GM12878 (cell line): ENCODE results near the gene DHRS4. TPM values are rescaled to one million over a fixed set of nuclear protein-coding genes. Genes with fewer than 3 reads are reported as not detected.

ENCODE experiments used
- ATAC-seq: fragments of 200-7000 bp; cut with Tn5 transposase; 3 replicates; pipeline ENCODE4 v1.9.1; 2020; ENCODE audit warnings: mild to moderate bottlenecking, moderate library complexity
- BruUV-seq: library from RNA; stranded (reverse); fragments of 400-500 nt; replicated peaks from 2 replicates; lab custom pipeline; 2021; lab: Mats Ljungman, UMichigan
- CTCF ChIA-PET: fragments of 300-600 bp; sonication (Branson Sonifier 250); formaldehyde crosslinking; extraction: SDS; loops from one replicate; lab custom pipeline; 2021; ENCODE audit warnings: inconsistent platforms; lab: Yijun Ruan, JAX
- POLR2A ChIA-PET: fragments of 350-600 bp; formaldehyde crosslinking; extraction: SDS; loops from one replicate; lab custom pipeline; 2021; ENCODE audit warnings: inconsistent platforms; lab: Charles Lee
- RAD21 ChIA-PET: fragments of 300-600 bp; sonication (Branson Sonifier 250); formaldehyde crosslinking; loops from one replicate; lab custom pipeline; 2023; ENCODE audit warnings: antibody characterized with exemption; ENCODE audit not compliant: unreplicated experiment; lab: Charles Lee
- SMC1A ChIA-PET: fragments of 300-600 bp; sonication (Branson Sonifier 250); formaldehyde crosslinking; loops from one replicate; lab custom pipeline; 2023; ENCODE audit not compliant: unreplicated experiment, uncharacterized antibody; lab: Charles Lee
- DNase-seq: peaks from one replicate; pipeline ENCODE4 v3.0.0-alpha.2; 2011; ENCODE audit warnings: low read depth, low spot score
- FAIRE-seq: peaks from 3 replicates; lab custom pipeline; 2011; peaks lifted over from hg19 to GRCh38; lab: Jason Lieb, UNC
- H2AFZ ChIP-seq: 2 replicates; pipeline ENCODE4 v1.6.0; 2011; ENCODE audit warnings: low read depth, low read length, control low read depth; ENCODE audit not compliant: control insufficient read depth
- H3K27ac ChIP-seq: 2 replicates; pipeline ENCODE4 v1.5.1; 2011; ENCODE audit warnings: control low read depth; ENCODE audit not compliant: control insufficient read depth, insufficient read depth
- H3K27me3 ChIP-seq, 2 experiments: replicated peaks in 1 of 2; 2 replicates each; pipeline versions ENCODE4 v1.6.0 to v1.6.1; 2011; ENCODE audit warnings: low read length in 1 of 2; ENCODE audit not compliant: control insufficient read depth in 2 of 2, insufficient read depth in 2 of 2
- H3K36me3 ChIP-seq, 2 experiments: 2 replicates each; pipeline ENCODE4 v1.5.1; 2011; ENCODE audit warnings: low read length in 1 of 2; ENCODE audit not compliant: control insufficient read depth in 2 of 2, insufficient read depth in 2 of 2
- H3K4me1 ChIP-seq: 2 replicates; pipeline ENCODE4 v1.6.1; 2011; ENCODE audit warnings: mild to moderate bottlenecking, low read length, moderate library complexity, mixed read lengths; ENCODE audit not compliant: control insufficient read depth, insufficient read depth
- H3K4me2 ChIP-seq: 2 replicates; pipeline ENCODE4 v1.6.0; 2011; ENCODE audit warnings: control low read depth; ENCODE audit not compliant: control insufficient read depth, insufficient read depth
- H3K4me3 ChIP-seq: fragments of 200-600 bp; sonication (generic); 2 replicates; pipeline ENCODE4 v1.5.1; 2016
- H3K79me2 ChIP-seq: 2 replicates; pipeline ENCODE4 v1.6.0; 2011; ENCODE audit warnings: low read length; ENCODE audit not compliant: control insufficient read depth, insufficient read depth
- H3K9ac ChIP-seq: 2 replicates; pipeline ENCODE4 v1.8.0; 2011; ENCODE audit warnings: low read length, control low read depth, mixed read lengths; ENCODE audit not compliant: control insufficient read depth, insufficient read depth
- H3K9me3 ChIP-seq: replicated peaks from 3 replicates; pipeline ENCODE4 v1.5.1; 2011; ENCODE audit warnings: mild to moderate bottlenecking, low read length; ENCODE audit not compliant: control insufficient read depth, insufficient read depth
- H4K20me1 ChIP-seq: 2 replicates; pipeline ENCODE4 v1.6.0; 2011; ENCODE audit not compliant: control insufficient read depth, insufficient read depth
- CBX3 ChIP-seq: fragments of 200-600 bp; sonication (generic); IDR thresholded peaks from 2 replicates; pipeline ENCODE4 v1.6.1; 2016; ENCODE audit warnings: low read depth, borderline replicate concordance
- ZNF687 ChIP-seq: fragments of 450-650 bp; IDR thresholded peaks from 2 replicates; pipeline ENCODE4 v1.6.1; 2017; ENCODE audit warnings: mild to moderate bottlenecking, moderate library complexity
- WGBS: methylation state at CpG from one replicate; pipeline ENCODE4 v1.1.6; 2016; ENCODE audit warnings: low lambda C conversion rate; ENCODE audit not compliant: insufficient replicate concordance, insufficient coverage; ENCODE audit errors: missing lambda C conversion rate; 5-methylcytosine and 5-hydroxymethylcytosine counted together
- in situ Hi-C: fragments of 300-500 bp; cut with MboI; formaldehyde crosslinking; loops from 9 replicates; pipeline ENCODE4 v1.14.3; 2018; ENCODE audit warnings: mixed read lengths
- intact Hi-C: fragments of 100-400 bp; cut with micrococcal nuclease; formaldehyde crosslinking; loops from one replicate; pipeline ENCODE4 v1.14.2; 2022; ENCODE audit not compliant: unreplicated experiment
- polyA plus RNA-seq, 11 experiments: library from polyadenylated mRNA; depleted of rRNA in 4 of 11; unstranded in 6 of 11; stranded (reverse) in 5 of 11; fragments of >200 nt; fragmentation: Nextera tagmentation in 4 of 11; fragmentation: Illumina TruSeq in 1 of 11; extraction: Ambion mirVana in 4 of 11; extraction: Trizol in 1 of 11; gene quantifications; 1 replicate in 1 of 11; 2 replicates in 10 of 11; pipeline versions ENCODE4 v1.2.1 to v1.2.3, GENCODE V29; 2011 to 2016; ENCODE audit warnings: inconsistent platforms in 2 of 11, missing spikeins in 2 of 11, low read depth in 1 of 11
- total RNA-seq, 4 experiments: library from RNA; depleted of rRNA in 3 of 4; stranded (reverse); fragments of >200 nt in 3 of 4; fragmentation: Illumina TruSeq in 1 of 4; extraction: Trizol in 1 of 4; gene quantifications; 2 replicates each; pipeline versions ENCODE4 v1.2.1 to v1.2.3, GENCODE V29; 2013 to 2021

The DHRS4 gene
- total and polyA plus RNA-seq, 10 of the 15 experiments (the other 5 are each of a cell fraction or from before 2014, with no cell fraction given): 2.4 to 38.1 (median 22.2) TPM

DNA sequence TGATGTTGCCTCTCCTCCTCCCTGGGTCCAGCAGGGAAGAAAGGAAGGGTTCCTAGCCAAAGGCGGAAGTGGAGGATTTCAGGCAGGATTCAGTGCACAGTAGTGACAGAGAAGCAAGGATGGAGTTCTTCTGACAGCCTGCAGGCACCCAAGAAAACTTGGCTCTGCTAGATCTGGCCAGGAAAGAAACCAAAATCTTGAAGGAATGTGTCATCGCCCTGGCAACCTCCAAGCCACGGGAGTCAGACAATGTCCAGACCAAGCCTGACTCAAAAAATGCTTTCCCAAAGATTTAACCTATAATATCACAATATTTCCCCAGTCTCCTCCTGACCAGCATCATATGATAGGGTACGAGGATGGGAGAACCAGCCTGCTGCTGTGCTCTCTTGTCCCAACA is 22.8 kb upstream of the DHRS4 start:
- CTCF ChIA-PET: interaction anchor here (0.7 to 3.2 kb wide), 11 partner anchors 8 to 341 kb away, joined by 3 to 37 read pairs (median 5); no protein-coding TSS in a partner anchor

More for the DNA sequence above, 22.8 kb upstream of the DHRS4 start:
- no TSS peak for BruUV-seq
- intact Hi-C loops: no loop called here
- Histone ChIP-seq H3K27me3 (no peaks in the 10 kb centered on the region), H3K4me2 (no peak overlapping the region), H3K79me2 (no peaks in the 10 kb centered on the region), H3K27ac (no peak overlapping the region), H3K36me3 (no peaks in the 10 kb centered on the region), H3K9me3 (no peaks in the 10 kb centered on the region), H3K9ac (no peak overlapping the region), H4K20me1 (no peaks in the 10 kb centered on the region), H3K4me3 (no peak overlapping the region)
- POLR2A ChIA-PET: no interaction called here
- DNase-seq: no peak
- FAIRE-seq: no peak
- TF ChIP-seq CBX3 (no peak), ZNF687 (no peak)
- TF ChIP-seq, all 136 proteins: peak for 0
- ChIA-PET RAD21 (interaction anchor here (0.6 to 4.3 kb wide), 5 partner anchors 20 to 342 kb away, joined by 3 to 23 read pairs (median 4); no protein-coding TSS in a partner anchor), SMC1A (interaction anchor here (0.8 to 3.2 kb wide), 13 partner anchors 10 to 454 kb away, joined by 3 to 25 read pairs (median 3); no protein-coding TSS in a partner anchor)
- 17% methylated on average over 4 of the region's 4 CpGs for WGBS
- in situ Hi-C loops: loop anchor here (5.0 kb wide), 1 partner anchor 343 kb away; no protein-coding TSS in a partner anchor
- no peaks in the 10 kb centered on the region for H3K4me1 ChIP-seq
- H2AFZ ChIP-seq: no peak overlapping the region
- no peak for ATAC-seq
